Erythroblast (primary cell): ENCODE data around the gene CYSTM1.

Experiments used
- DNase-seq, 2 experiments: peaks; one replicate each; lab custom pipeline; 2025; lab: John Stamatoyannopoulos, UW
- GATA1 ChIP-seq: IDR thresholded peaks from 2 replicates; pipeline ENCODE4 v1.6.1; 2011; ENCODE audit warnings: low read depth, mild to moderate bottlenecking, control low read depth, low read length, moderate library complexity
- POLR2A ChIP-seq: IDR thresholded peaks from 2 replicates; pipeline ENCODE4 v1.6.1; 2011; ENCODE audit warnings: mild to moderate bottlenecking, low read length

The CYSTM1 gene

GRCh38 chr5:140178086-140178410 is 3.1 kb downstream of the CYSTM1 start:
- TF ChIP-seq GATA1: no peak
- no peak for TF ChIP-seq POLR2A
- peak; percentile 22 to 36 for DNase-seq

- no peak for DNase-seq
Observed at GRCh38 chr5:140178482-140179116, 3.6 kb downstream of the CYSTM1 start.

GRCh38 chr5:140181002-140181483 is 6.1 kb downstream of the CYSTM1 start:
- no peak for TF ChIP-seq POLR2A
- no peak for TF ChIP-seq GATA1
- DNase-seq: peak; percentile 43 to 44

More at GRCh38 chr5:140178482-140179116, 3.6 kb downstream of the CYSTM1 start:
- no peak for TF ChIP-seq GATA1
- TF ChIP-seq POLR2A: no peak

- TF ChIP-seq POLR2A (no peak), GATA1 (no peak)
- no peak for DNase-seq
Observed at GRCh38 chr5:140181525-140181924, 6.5 kb downstream of the CYSTM1 start.

- TF ChIP-seq POLR2A: no peak
- no peak for TF ChIP-seq GATA1
- peak; percentile 45 to 47 for DNase-seq
Observed at GRCh38 chr5:140182075-140182711, 7.2 kb downstream of the CYSTM1 start.

- peak; percentile 28 to 30 for DNase-seq
- TF ChIP-seq GATA1: no peak
Observed at GRCh38 chr5:140182803-140183367, 7.9 kb downstream of the CYSTM1 start.

- TF ChIP-seq GATA1 (no peak), POLR2A (no peak)
- no peak for DNase-seq
Observed at GRCh38 chr5:140185409-140185808, 10.4 kb downstream of the CYSTM1 start.

GRCh38 chr5:140186267-140186671 is 11.3 kb downstream of the CYSTM1 start:
- DNase-seq: peak; percentile 55 to 62
- no peak for TF ChIP-seq GATA1
- no peak for TF ChIP-seq POLR2A

- TF ChIP-seq GATA1: no peak
- TF ChIP-seq POLR2A: no peak
- peak in 1 of 2 experiments; percentile 30 for DNase-seq
Observed at GRCh38 chr5:140189253-140189652, 14.3 kb downstream of the CYSTM1 start.

- DNase-seq: peak; percentile 63 to 70
- no peak for TF ChIP-seq GATA1
- no peak for TF ChIP-seq POLR2A
Observed at GRCh38 chr5:140189977-140190871, 15.2 kb downstream of the CYSTM1 start.

GRCh38 chr5:140190872-140191218 is 15.9 kb downstream of the CYSTM1 start:
- TF ChIP-seq POLR2A (no peak), GATA1 (no peak)

GRCh38 chr5:140192715-140193430 is 17.9 kb downstream of the CYSTM1 start:
- TF ChIP-seq POLR2A: no peak
- no peak for DNase-seq

More at GRCh38 chr5:140190872-140191218, 15.9 kb downstream of the CYSTM1 start:
- no peak for DNase-seq

- TF ChIP-seq POLR2A: no peak
- no peak for TF ChIP-seq GATA1
- DNase-seq: no peak
Observed at GRCh38 chr5:140194662-140195061, 19.7 kb downstream of the CYSTM1 start.
